ENCODE measurements around the gene LRRC8D. TPM values are rescaled to one million over a fixed set of nuclear protein-coding genes. Genes with fewer than 3 reads are reported as not detected.

The LRRC8D gene
- polyA plus RNA-seq, 2 of the 4 experiments (the other 2 are of a cell fraction), result 41.8 to 76.7 TPM

- H3K9me3 ChIP-seq, result no peaks in the 10 kb centered on the region
- TF ChIP-seq CEBPB (IDR thresholded peaks at IDR 0.05), result peak; percentile 70 to 72; a peak in 3 of 4 replicates
- 0 out of 2 replicates have a peak, but pooled peaks have one; percentile 24 for TF ChIP-seq JUNB (IDR thresholded peaks at IDR 0.05)
- no peak for TF ChIP-seq CTCF (IDR thresholded peaks at IDR 0.05)
- TF ChIP-seq HOXB13 (CRISPR knock-in tag; IDR thresholded peaks at IDR 0.05; ENCODE audit: low read depth), result peak; percentile 72; the same call in 1 of the 2 replicates
- no peak for TF ChIP-seq RFX5 (IDR thresholded peaks at IDR 0.05)
- TF ChIP-seq FOXS1 (CRISPR knock-in tag; IDR thresholded peaks at IDR 0.05), result no peak
- 0 out of 2 replicates have a peak, but pooled peaks have one; percentile 50 for TF ChIP-seq HOXB5 (CRISPR knock-in tag; IDR thresholded peaks at IDR 0.05)
- 0 out of 5 replicates have a peak, but pooled peaks of 1 of the 2 experiments have one; percentile 34 for TF ChIP-seq EP300 (IDR thresholded peaks at IDR 0.05)
- TF ChIP-seq FOSL2 (IDR thresholded peaks at IDR 0.05), result no peak
- TF ChIP-seq FOSL2 (CRISPR knock-in tag; IDR thresholded peaks at IDR 0.05), result peak; percentile 40
- TF ChIP-seq ESRRA (IDR thresholded peaks at IDR 0.05; ENCODE audit: borderline replicate concordance, low read length), result no peak
- ChIA-PET POLR2A (interaction anchor here (0.7 kb wide), 1 partner anchor 16 kb away, joined by 7 read pairs; no protein-coding TSS in a partner anchor), CTCF (interaction anchor here (0.7 to 1.4 kb wide), 4 partner anchors 76 to 1113 kb away, joined by 3 to 5 read pairs (median 3); no protein-coding TSS in a partner anchor)
- FAIRE-seq, result no peak
- DNase-seq (ENCODE audit: low read depth in 1 of 2, low spot score in 1 of 2), result peak in 1 of 2 experiments; percentile 48
- 36% methylated on average over 5 of the region's 5 CpGs for WGBS (ENCODE audit: missing lambda C conversion rate)
- H3K27ac ChIP-seq, result peak overlapping the region; percentile 95 to 97
- H3K4me2 ChIP-seq, result peak overlapping the region; percentile 74
- ATAC-seq, result no peak
- no peak overlapping the region for H3K4me3 ChIP-seq
- peaks cover 98% of the 10 kb centered on the region for H3K4me1 ChIP-seq
Measured at GRCh38 chr1:89908672-89909436, 88.0 kb downstream of the LRRC8D start.

DNA sequence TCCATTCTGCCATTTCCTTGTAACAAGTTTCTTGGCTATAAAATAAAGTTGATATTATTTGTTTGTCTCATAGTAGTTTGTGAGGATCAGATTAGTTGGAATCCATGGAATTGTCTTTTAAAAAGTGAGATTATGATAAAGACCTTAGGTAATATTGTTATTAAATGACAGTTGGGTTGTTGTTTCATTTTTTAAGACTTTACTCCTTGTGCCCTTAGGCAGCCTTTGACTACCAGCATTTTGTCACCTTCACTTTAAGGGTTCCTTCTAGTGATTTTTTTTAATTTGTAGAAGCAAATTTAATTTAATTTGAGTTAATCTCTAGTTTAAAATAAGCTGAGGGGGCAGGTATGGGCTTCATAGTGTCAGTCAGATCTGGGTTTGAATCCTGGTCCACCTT, 89.4 kb downstream of the LRRC8D start:
- no peak overlapping the region for H3K4me3 ChIP-seq
- ATAC-seq (no peak), FAIRE-seq (no peak), DNase-seq (ENCODE audit: low read depth in 1 of 2, low spot score in 1 of 2) (no peak)
- POLR2A ChIA-PET, result interaction anchor here (0.9 kb wide), 1 partner anchor 36 kb away, joined by 3 read pairs; no protein-coding TSS in a partner anchor
- no peak; the same call in 1 of the 2 replicates for TF ChIP-seq HOXA7 (CRISPR knock-in tag; IDR thresholded peaks at IDR 0.05)
- TF ChIP-seq FOSB (CRISPR knock-in tag; IDR thresholded peaks at IDR 0.05), result 0 out of 2 replicates have a peak, but pooled peaks have one; percentile 20
- peak; percentile 85 for TF ChIP-seq RARB (CRISPR knock-in tag; IDR thresholded peaks at IDR 0.05)
- TF ChIP-seq CEBPB (IDR thresholded peaks at IDR 0.05), result no peak
- no peak for TF ChIP-seq RNF2 (IDR thresholded peaks at IDR 0.05; ENCODE audit: borderline replicate concordance, low read depth)
- TF ChIP-seq, protein P1, sequence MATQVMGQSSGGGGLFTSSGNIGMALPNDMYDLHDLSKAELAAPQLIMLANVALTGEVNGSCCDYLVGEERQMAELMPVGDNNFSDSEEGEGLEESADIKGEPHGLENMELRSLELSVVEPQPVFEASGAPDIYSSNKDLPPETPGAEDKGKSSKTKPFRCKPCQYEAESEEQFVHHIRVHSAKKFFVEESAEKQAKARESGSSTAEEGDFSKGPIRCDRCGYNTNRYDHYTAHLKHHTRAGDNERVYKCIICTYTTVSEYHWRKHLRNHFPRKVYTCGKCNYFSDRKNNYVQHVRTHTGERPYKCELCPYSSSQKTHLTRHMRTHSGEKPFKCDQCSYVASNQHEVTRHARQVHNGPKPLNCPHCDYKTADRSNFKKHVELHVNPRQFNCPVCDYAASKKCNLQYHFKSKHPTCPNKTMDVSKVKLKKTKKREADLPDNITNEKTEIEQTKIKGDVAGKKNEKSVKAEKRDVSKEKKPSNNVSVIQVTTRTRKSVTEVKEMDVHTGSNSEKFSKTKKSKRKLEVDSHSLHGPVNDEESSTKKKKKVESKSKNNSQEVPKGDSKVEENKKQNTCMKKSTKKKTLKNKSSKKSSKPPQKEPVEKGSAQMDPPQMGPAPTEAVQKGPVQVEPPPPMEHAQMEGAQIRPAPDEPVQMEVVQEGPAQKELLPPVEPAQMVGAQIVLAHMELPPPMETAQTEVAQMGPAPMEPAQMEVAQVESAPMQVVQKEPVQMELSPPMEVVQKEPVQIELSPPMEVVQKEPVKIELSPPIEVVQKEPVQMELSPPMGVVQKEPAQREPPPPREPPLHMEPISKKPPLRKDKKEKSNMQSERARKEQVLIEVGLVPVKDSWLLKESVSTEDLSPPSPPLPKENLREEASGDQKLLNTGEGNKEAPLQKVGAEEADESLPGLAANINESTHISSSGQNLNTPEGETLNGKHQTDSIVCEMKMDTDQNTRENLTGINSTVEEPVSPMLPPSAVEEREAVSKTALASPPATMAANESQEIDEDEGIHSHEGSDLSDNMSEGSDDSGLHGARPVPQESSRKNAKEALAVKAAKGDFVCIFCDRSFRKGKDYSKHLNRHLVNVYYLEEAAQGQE (IDR thresholded peaks at IDR 0.05), result no peak
- CTCF ChIA-PET, result interaction anchor here (0.5 kb wide), 1 partner anchor 20 kb away, joined by 3 read pairs; no protein-coding TSS in a partner anchor
- H3K4me1 ChIP-seq, result peaks cover 91% of the 10 kb centered on the region
- no peaks in the 10 kb centered on the region for H3K9me3 ChIP-seq
- H3K4me2 ChIP-seq, result peak overlapping the region; percentile 57
- peak overlapping the region; percentile 95 to 97 for H3K27ac ChIP-seq

DNA sequence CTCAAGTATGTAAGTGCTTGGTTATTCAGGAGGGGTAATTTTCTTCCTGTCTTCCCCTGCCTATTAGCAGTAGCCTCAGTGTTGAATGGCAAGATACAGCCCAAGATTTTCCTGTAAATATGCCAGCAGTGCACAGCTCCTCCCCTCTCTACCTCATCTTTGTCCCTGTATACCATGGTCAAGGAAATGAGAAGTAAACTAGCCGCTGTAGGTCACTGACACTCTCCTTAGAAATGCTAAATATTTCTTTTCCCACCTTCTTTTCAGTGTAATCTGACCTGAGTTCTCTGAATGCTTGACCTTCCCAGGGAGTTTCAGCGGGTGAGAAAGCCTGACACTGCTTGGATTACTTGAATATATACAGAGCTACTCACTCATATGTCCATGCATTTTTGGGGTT, 89.9 kb downstream of the LRRC8D start:
- peaks cover 91% of the 10 kb centered on the region for H3K4me1 ChIP-seq
- peak overlapping the region; percentile 57 for H3K4me2 ChIP-seq
- 4% methylated on average over 2 of the region's 2 CpGs for WGBS (ENCODE audit: missing lambda C conversion rate)
- ATAC-seq (peak; percentile 80 to 83), FAIRE-seq (peak; percentile 28), DNase-seq (ENCODE audit: low read depth in 1 of 2, low spot score in 1 of 2) (peak; percentile 82 to 92)
- no peaks in the 10 kb centered on the region for H3K9me3 ChIP-seq
- CTCF ChIA-PET, result no interaction called here
- H3K4me3 ChIP-seq, result no peak overlapping the region
- peak overlapping the region; percentile 95 to 97 for H3K27ac ChIP-seq
- POLR2A ChIA-PET, result interaction anchor here (0.9 kb wide), 1 partner anchor 36 kb away, joined by 3 read pairs; no protein-coding TSS in a partner anchor
- TF ChIP-seq ZC3H11A (IDR thresholded peaks at IDR 0.05) (no peak), BHLHE40 (IDR thresholded peaks at IDR 0.05; ENCODE audit: low read depth, low read length) (no peak), ZFP36 (IDR thresholded peaks at IDR 0.05; ENCODE audit: borderline replicate concordance, partially characterized antibody) (no peak), FOSB (CRISPR knock-in tag; IDR thresholded peaks at IDR 0.05) (no peak), FOXS1 (CRISPR knock-in tag; IDR thresholded peaks at IDR 0.05) (no peak), KDM1A (IDR thresholded peaks at IDR 0.05; ENCODE audit: low read depth) (no peak), CBX8 (IDR thresholded peaks at IDR 0.05) (no peak)
- TF ChIP-seq, protein P2, sequence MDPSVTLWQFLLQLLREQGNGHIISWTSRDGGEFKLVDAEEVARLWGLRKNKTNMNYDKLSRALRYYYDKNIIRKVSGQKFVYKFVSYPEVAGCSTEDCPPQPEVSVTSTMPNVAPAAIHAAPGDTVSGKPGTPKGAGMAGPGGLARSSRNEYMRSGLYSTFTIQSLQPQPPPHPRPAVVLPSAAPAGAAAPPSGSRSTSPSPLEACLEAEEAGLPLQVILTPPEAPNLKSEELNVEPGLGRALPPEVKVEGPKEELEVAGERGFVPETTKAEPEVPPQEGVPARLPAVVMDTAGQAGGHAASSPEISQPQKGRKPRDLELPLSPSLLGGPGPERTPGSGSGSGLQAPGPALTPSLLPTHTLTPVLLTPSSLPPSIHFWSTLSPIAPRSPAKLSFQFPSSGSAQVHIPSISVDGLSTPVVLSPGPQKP (IDR thresholded peaks at IDR 0.05; ENCODE audit: low read depth, low read length), result no peak
- TF ChIP-seq, protein P1 (IDR thresholded peaks at IDR 0.05), result no peak
